GM12891 (cell line): ENCODE results near the gene ZAP70.
A peak's percentile ranks its signal among the peaks of the same experiment; 100 is the strongest.

ENCODE experiments used
- POLR2A ChIP-seq: IDR thresholded peaks from 2 replicates; pipeline ENCODE4 v1.6.1; 2011; ENCODE audit warnings: low read depth, low read length, control low read depth
- POLR2AphosphoS5 ChIP-seq: IDR thresholded peaks from 2 replicates; pipeline ENCODE4 v1.6.1; 2011; ENCODE audit warnings: low read depth, low read length, control low read depth
- SPI1 ChIP-seq: IDR thresholded peaks from 2 replicates; pipeline ENCODE4 v1.6.1; 2011; ENCODE audit warnings: low read depth, low read length, control low read depth
- TAF1 ChIP-seq: IDR thresholded peaks from 2 replicates; pipeline ENCODE4 v1.6.1; 2011; ENCODE audit warnings: low read depth, low read length, control low read depth

GRCh38 chr2:97739020-97739892 is 25.9 kb downstream of the ZAP70 start:
- TF ChIP-seq POLR2AphosphoS5 (no peak; the same call in 1 of the 2 replicates), POLR2A (0 out of 2 replicates have a peak, but pooled peaks have one; percentile 22), TAF1 (no peak), SPI1 (no peak)
